Neutrophil (primary cell): ENCODE results near the gene ST7L.

Source experiments
- H3K27ac ChIP-seq: fragments of 200-600 bp; sonication (generic); 2 replicates; pipeline ENCODE4 v1.5.1; 2016; ENCODE audit warnings: mild to moderate bottlenecking, moderate library complexity
- H3K27me3 ChIP-seq: fragments of 200-600 bp; sonication (generic); 2 replicates; pipeline ENCODE4 v1.6.0; 2016; ENCODE audit warnings: mild to moderate bottlenecking
- H3K36me3 ChIP-seq: fragments of 200-600 bp; sonication (generic); 2 replicates; pipeline ENCODE4 v1.5.1; 2017
- H3K4me1 ChIP-seq, 2 experiments: fragments of 200-600 bp in 1 of 2; sonication (generic) in 1 of 2; 1 replicate in 1 of 2; 2 replicates in 1 of 2; pipeline versions ENCODE4 v1.5.1 to v1.6.1; 2013 to 2016; ENCODE audit warnings: low read depth in 1 of 2, low read length in 1 of 2, mild to moderate bottlenecking in 1 of 2, moderate library complexity in 1 of 2; ENCODE audit not compliant: control insufficient read depth in 1 of 2, insufficient read depth in 1 of 2
- H3K4me3 ChIP-seq, 2 experiments: fragments of 200-600 bp in 1 of 2; sonication (generic) in 1 of 2; 1 replicate in 1 of 2; 2 replicates in 1 of 2; pipeline ENCODE4 v1.5.1; 2013 to 2016; ENCODE audit warnings: low read depth in 1 of 2, low read length in 1 of 2, mild to moderate bottlenecking in 1 of 2, moderate library complexity in 1 of 2
- H3K9me3 ChIP-seq: fragments of 200-600 bp; sonication (generic); 2 replicates; pipeline ENCODE4 v1.5.1; 2016
- TF ChIP-seq, protein P1 (sequence below): fragments of 200-600 bp; sonication (generic); IDR thresholded peaks from 2 replicates; pipeline ENCODE4 v1.5.1; 2016; ENCODE audit warnings: antibody characterized with exemption

Gene ST7L

DNA sequence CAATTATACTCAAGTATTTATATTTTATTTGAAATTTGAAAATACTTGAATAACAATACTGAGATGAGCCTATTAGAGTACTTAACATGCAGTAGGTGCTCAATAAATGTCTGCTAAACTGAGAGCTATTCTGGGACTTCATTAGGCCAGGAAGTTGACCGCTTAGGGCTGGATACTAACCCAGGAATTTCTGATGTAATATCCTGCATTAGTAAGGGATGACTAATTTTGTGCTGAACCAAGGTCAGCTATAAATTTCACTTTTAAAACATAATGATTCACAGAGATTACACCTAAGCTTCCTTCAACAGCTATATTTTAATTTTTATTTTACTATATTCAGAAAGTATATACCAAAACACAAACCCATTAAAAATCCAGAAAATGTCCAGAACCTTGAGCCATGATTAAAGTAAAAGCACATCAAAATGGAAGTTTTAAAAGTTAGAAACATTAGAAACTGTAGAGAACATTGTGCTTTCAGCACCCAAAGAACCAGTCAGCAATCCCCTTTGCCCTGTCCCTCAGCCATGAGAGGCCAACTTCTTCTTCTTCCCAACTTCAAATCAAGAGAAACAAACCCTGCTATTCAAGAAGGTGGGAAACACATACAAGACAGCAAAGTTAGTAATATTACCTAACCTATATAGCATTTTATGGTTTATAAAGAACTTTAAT lies 74.8 kb downstream of the ST7L start:
- H3K4me1 ChIP-seq = no peaks in the 10 kb centered on the region
- H3K4me3 ChIP-seq = no peak overlapping the region
- TF ChIP-seq, protein P1, sequence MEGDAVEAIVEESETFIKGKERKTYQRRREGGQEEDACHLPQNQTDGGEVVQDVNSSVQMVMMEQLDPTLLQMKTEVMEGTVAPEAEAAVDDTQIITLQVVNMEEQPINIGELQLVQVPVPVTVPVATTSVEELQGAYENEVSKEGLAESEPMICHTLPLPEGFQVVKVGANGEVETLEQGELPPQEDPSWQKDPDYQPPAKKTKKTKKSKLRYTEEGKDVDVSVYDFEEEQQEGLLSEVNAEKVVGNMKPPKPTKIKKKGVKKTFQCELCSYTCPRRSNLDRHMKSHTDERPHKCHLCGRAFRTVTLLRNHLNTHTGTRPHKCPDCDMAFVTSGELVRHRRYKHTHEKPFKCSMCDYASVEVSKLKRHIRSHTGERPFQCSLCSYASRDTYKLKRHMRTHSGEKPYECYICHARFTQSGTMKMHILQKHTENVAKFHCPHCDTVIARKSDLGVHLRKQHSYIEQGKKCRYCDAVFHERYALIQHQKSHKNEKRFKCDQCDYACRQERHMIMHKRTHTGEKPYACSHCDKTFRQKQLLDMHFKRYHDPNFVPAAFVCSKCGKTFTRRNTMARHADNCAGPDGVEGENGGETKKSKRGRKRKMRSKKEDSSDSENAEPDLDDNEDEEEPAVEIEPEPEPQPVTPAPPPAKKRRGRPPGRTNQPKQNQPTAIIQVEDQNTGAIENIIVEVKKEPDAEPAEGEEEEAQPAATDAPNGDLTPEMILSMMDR = no peak
- H3K27me3 ChIP-seq = no peaks in the 10 kb centered on the region
- H3K27ac ChIP-seq = no peak overlapping the region
- no peaks in the 10 kb centered on the region for H3K9me3 ChIP-seq
- H3K36me3 ChIP-seq = peaks cover 1% of the 10 kb centered on the region

DNA sequence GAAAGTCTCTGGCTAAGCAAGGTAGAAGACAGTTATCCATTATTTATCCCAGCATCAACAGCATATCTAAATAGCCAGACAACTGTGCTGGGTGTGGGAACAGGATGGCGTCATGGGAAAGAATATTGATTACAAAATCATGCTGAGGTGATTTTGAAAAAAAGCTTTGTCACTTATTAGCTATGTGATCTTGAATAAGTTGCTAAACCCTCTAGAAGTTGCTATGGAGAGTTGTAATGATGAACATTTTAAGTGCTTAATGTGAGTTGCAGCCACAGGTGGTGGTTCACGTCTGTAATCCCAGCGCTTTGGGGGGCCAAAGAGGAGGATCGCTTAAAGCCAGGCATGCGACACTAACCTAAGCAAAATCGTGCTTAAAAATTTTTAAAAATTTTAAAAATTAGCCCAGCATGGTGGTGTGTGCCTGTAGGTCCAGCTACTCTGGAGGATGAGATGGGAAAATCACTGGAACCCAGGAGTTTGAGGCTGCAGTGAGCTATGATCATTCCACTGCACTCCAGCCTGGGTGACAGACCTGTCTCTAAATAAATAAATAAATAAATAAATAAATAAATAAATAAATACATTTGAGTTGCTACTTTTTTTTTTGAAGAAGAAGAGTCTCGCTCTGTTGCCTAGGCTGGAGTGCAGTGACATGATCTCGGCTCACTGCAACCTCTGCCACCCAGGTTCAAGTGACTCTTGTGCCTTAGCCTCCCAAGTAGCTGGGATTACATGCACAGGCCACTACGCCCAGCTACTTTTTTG lies 76.6 kb downstream of the ST7L start:
- H3K27me3 ChIP-seq = no peaks in the 10 kb centered on the region
- H3K9me3 ChIP-seq = no peaks in the 10 kb centered on the region
- H3K27ac ChIP-seq = no peak overlapping the region
- no peak overlapping the region for H3K4me3 ChIP-seq
- H3K36me3 ChIP-seq = peaks cover 3% of the 10 kb centered on the region
- no peaks in the 10 kb centered on the region for H3K4me1 ChIP-seq
- TF ChIP-seq, protein P1 = no peak

DNA sequence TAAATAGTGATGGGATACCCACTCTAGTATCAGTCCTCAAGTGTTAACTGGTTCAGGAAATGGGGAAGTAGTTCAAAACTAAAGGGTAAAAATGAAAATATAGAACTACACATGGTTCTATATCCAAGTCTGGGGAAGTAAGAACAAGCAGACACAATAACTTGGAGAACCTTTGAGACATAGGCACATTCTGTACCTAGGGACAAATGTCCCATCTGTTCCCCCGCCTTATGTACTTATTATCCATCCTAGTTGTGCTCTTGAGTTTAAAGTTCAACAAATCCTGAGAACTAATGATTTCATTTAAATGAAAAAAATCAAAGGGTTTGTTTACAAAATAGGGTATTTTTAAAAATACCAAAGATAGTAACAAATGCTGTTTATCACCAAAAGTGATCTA lies 77.6 kb downstream of the ST7L start:
- Histone ChIP-seq H3K4me3 (no peak overlapping the region), H3K27ac (no peak overlapping the region), H3K36me3 (peaks cover 3% of the 10 kb centered on the region), H3K27me3 (no peaks in the 10 kb centered on the region), H3K9me3 (no peaks in the 10 kb centered on the region), H3K4me1 (no peaks in the 10 kb centered on the region)
- TF ChIP-seq, protein P1 = no peak

DNA sequence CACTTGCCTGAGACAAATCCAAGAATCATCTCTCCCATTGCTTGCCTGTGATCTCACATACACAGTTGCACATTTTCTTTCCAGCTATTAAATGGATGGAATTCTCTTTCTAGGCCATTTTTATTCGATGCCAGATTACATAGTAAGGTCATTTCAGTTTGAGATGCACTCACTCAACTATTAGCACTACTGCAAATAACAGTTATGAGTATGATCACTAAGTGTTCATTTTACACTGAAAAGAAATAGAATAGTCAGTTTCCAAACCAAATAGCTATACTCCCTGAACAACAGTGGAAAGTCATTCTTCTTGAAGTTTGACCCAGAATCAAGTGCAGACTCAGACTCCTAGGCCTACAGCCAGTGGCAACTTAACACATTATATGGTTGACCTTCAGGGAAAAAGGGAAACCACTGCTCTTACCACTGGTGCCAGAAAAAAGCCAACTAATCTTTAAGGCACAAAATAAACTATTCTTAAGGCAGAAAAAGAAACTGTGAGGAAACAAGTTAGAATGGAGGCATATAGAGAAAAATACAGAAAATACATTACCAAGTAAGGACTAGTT lies 78.6 kb downstream of the ST7L start:
- Histone ChIP-seq H3K4me1 (no peaks in the 10 kb centered on the region), H3K27me3 (no peaks in the 10 kb centered on the region), H3K36me3 (peaks cover 3% of the 10 kb centered on the region), H3K27ac (no peak overlapping the region), H3K9me3 (no peaks in the 10 kb centered on the region), H3K4me3 (no peak overlapping the region)
- TF ChIP-seq, protein P1 = no peak

DNA sequence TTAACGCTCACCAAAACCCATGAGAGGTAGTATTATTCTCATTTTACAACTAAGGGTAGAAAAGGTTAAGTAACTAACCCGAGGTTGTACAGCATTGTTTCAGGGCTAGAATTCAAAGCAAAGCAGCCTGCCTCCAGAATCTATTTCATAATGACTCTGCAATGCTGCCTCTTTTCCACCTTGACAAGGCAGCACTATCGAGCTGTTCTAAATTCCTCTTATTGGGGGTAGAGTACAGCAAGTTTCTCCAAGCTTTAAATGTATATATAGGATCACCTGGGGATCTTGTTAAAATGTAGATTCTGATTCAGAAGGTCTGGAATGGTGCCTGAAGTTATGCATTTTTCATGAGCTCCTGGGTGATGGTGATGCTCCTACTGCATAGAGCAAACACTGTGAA lies 80.1 kb downstream of the ST7L start:
- peaks cover 3% of the 10 kb centered on the region for H3K36me3 ChIP-seq
- H3K4me3 ChIP-seq = no peak overlapping the region
- no peaks in the 10 kb centered on the region for H3K9me3 ChIP-seq
- H3K27ac ChIP-seq = no peak overlapping the region
- H3K4me1 ChIP-seq = no peaks in the 10 kb centered on the region
- TF ChIP-seq, protein P1 = no peak
- no peaks in the 10 kb centered on the region for H3K27me3 ChIP-seq
